NCI-H146 (cell line): ENCODE measurements around the gene UBE2L3.
"Not testable (repeated sequence)": the region's sequence is repeated elsewhere in the genome, so short reads cannot be mapped to it uniquely, and the experiment has no call there.

Source experiments
- DNase-seq: peaks from one replicate; lab custom pipeline; 2025; lab: John Stamatoyannopoulos, UW

UBE2L3 gene

DNA sequence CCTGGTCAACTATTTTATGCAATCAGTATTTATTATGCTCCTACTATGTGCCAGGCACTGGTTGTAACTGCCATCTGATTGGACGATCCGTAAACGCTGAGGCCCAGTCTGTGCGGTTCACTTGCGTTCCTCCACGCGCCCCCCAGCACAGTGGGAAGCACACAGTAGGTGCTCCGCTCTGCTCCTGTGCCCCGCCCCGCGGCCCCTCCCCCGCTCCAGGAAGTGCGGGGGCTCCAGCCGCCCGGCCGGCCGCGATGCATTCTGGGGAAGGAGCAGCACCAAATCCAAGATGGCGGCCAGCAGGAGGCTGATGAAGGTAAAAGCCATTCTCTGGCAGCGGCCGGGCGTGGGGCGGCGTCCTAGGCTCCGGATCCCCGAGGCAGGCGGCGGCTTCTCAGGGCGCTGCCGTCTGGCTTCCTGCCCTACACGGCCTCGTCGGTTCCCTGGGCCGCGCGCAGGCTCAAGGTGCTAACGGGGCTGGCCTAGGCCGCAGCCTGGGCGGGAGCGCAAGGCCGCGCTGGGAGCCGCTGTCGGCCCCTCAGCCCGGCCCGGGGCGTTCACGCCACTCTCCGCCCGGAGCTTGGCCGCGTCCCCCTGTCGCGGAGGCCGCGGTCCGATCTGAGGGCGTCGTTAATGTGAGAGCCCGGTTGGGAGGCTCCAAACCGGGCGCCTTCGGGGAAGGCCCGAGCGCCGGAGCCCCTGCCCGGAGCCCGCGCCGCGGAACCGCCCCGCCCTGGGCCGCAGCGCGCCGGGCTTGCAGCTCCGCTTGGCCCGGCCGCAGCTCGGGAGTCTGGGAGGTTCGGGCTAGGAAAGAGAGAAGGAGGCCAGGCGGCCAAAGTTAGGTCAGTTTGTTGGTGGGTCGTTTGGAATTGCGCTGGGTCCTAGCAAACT is at the start of gene UBE2L3:
Gene UBE2L3 (plus strand): TSS at position 259 of the 891 bp plus-strand sequence. CDS start 31 bp downstream, at position 290.
- peak; percentile 63 for DNase-seq

- DNase-seq: not testable (repeated sequence)
Measured at GRCh38 chr22:21526705-21527500, 40.6 kb upstream of the UBE2L3 start.

GRCh38 chr22:21531525-21531924 is 36.0 kb upstream of the UBE2L3 start:
- not testable (repeated sequence) for DNase-seq

- DNase-seq: not testable (repeated sequence)
Measured at GRCh38 chr22:21532863-21533648, 34.5 kb upstream of the UBE2L3 start.

GRCh38 chr22:21539862-21540261 is 27.7 kb upstream of the UBE2L3 start:
- DNase-seq: not testable (repeated sequence)

DNA sequence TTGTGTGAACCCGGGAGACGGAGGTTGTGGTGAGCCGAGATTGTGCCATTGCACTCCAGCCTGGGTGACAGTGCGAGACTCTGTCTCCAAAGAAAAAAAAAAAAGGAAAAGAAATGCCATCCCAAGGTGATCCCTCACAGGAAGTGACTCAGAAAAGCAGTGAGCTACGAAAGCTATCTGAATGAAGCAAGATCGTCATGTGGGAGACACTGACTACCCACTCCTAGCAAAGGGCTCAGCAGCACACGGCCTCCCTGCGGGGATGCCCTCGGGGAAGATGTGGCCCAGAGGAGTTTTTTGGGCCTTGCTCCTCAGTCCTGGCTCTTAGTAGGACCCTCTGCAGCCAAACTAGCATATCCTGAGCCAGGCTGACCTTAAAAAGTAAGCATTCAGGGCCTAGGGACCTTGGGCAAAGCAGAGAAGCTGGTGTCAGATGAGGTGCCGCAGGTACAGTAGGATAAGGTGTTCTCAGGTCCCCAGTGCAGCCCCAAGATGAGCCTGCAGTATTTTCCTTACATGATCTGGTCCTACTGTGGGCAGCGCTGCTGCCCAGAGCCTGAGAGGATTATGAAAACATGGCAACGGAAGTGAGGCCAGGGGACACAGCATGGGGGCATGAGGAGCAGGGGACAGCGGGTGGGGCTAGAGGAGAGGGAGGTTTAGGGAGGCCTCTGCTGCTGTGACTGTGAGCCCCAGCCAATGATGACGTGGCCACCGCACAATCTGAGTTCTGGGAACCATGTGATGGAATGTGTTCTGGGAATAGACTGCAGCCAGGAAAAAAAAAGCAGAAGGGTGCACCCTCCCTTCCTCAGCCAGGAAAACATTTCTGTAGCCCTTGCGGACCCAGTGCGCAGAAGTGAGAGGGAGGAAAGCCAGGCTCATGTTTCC is 22.8 kb upstream of the UBE2L3 start:
- DNase-seq: not testable (repeated sequence)

DNA sequence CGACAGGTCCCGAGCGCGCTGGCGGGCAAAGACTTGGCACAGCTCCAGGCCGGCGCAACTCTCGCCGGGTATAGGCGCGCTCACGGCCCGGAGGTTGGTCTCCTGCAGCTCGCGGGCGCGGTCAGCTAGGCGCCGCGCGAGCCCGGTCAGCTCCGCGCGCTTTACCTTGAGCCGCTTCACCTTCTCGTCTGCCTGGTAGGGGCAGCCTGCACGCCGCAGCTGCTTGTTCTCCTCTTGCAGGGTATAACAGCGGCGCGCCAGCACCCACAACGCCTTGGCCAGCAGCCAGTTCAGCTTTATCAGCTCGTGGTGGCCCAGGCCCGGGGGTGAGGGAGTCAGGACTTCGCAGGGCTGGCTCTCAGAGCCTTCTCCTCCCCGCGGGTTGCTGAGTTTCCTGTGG is 18.0 kb upstream of the UBE2L3 start:
- not testable (repeated sequence) for DNase-seq

DNA sequence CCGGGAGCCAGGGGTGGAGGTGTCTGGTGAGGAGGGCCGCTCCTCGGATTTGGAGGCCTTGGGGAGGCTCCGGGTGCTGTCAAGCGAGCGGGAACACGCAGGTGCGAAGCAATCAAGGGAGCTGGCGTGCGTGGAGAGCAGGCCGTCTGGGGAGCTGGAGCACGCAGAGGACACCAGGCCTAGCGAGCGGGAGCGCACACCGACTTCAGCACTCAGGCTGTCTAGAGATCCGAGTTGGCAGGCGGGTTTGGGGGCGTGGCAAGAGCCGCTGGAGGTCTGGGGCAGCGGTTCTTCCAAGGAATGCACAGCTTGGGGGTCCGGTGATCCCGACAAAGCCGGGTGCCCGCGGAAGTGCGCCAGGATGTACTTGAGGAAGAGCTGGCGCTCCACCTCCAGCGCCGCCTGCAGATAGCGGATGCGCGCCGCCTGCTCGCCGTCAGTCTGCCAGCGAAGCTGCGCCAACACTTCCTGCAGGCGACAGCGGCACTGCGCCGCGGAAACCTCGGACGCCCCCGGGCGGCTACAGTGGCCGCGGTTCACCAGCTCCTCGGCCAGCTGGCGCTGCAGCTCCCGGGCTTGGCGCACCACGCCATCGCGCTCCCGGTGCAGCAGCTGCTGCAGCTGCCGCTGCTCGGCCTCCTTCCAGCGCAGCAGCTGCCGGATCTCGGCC is 17.4 kb upstream of the UBE2L3 start:
- DNase-seq: not testable (repeated sequence)

DNA sequence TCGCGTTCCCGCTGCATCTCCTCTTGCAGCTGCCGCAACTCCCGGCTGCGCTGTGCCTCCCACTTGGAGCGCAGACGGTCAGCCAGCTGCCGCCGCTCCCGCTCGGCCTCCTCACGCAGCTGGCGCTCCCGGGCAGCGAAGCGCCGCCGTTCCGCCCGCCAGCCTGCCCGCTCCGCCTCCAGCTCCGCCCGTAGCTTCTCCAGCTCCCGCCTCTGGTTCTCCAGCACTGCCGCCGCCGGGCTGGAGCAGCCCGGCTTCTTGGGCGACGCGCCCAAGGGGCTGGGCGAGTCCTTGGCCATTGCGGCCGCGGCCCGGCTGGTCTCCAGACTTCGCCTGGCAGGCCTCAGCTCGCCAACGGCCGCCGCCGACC is 16.9 kb upstream of the UBE2L3 start:
- not testable (repeated sequence) for DNase-seq

DNA sequence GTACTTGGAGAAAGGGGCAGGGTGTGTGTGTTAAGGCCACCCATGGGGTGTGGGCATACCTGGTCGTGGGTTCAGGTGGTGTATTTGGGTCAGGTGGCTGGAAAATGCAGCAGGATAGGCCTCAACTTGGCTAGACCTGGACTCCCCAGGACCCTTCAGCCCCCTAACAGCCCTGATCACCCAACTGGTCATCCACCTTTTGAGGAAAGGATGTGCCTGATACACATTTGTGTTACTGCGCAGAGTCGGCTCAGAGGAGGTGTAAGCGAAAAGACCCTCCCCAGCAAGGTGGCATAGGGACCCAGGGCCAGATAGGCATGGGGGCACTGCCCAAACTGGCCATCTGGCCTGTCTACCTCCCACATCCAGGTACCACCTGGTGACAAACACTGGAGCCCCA is 16.2 kb upstream of the UBE2L3 start, which contains the start of gene RIMBP3C:
Gene RIMBP3C (minus strand): TSS at position 101 of the 400 bp plus-strand sequence. CDS start 485 bp downstream, outside the sequence.
- not testable (repeated sequence) for DNase-seq

DNA sequence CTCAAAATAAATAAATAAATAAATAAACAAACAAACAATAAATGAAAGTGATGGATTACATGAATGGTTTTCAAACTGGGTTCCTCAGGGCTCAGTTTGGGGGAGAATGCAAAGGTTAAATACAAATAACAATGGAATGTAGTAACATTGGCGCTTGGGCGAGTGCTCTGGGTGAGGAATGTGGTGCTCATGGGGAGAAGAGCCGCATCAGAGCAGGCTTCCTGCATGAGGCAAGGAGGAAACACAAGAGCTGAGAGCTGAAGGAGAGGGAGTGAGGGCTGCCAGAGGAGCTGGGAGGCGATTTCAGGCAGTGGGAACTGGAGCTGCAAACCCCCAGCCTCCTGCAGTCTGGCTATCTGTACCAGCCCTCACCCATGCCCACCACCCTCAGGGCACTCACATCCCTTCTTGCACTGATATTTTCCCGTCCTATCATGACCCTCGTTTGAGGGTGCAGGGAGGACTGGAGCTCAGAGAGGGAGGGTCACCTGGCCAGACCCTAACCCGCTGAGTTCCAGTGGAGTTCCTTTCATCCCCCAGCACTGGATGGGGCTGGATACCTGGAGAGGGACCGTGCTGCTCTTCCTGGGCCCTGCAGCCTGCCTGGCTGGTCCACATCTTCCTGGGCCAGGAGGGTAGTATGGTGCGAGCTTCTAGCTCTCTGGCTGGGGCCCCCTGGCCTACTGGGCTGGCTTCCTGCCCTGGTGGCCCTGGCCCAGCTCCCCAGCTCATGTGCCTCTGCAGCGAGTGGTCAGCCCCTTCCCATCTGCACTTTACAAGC is 8.0 kb upstream of the UBE2L3 start:
- not testable (repeated sequence) for DNase-seq

DNA sequence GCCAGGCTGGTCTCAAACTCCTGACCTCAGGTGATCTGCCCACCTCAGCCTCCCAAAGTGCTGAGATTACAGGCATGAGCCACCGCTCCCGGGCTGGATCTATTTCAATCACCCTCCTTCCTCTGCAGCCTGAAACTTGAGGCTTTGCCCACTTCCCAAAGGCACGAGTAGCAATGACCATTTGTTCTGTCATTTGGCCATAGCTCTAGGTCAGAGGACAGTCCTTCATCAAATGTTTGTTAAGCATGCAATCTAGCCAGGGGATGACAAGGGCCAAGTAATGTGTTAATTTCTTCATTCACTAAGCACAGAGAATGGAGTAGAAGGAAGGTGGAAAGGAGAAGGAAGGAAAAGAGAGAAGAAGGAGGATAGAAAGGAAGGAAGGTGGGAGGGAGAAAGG is 6.9 kb upstream of the UBE2L3 start:
- DNase-seq: not testable (repeated sequence)

DNA sequence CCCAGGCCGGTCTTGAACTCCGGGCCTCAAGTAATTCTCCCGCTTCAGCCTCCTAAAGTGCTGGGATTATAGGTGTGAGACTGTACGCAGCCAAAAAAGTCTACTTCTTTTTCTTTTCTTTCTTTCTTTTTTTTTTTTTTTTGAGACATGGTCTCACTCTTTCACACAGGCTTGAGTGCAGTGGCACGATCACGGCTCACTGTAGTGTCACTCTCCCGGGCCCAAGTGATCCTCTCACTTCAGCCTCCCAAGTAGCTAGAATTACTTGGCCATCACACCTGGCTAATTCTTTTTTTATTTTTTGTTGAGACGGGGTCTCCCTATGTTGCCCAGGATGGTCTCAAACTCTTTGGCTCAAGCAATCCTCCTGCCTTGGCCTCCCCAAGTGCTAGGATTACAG is 3.6 kb upstream of the UBE2L3 start:
- no peak for DNase-seq

DNA sequence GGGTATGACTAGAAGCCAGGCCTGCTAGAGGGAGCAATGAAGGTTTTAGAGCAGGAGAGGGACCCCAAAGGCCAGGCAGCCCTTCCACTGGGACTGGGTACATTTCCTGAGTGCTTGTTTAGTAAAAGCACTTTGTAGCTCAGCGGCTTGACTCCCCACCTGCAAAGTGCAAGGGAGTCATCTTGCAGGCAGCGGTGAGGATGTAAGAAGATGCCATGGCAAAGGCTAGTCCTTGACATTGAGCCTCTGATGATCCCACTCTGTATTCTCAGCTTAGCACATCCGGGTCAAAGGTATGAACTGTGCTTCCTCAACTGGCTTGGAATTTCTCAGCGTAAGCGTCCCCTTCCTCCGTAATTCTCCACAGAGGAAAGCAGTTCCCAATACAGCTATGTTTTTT is 3.1 kb upstream of the UBE2L3 start:
- no peak for DNase-seq

DNA sequence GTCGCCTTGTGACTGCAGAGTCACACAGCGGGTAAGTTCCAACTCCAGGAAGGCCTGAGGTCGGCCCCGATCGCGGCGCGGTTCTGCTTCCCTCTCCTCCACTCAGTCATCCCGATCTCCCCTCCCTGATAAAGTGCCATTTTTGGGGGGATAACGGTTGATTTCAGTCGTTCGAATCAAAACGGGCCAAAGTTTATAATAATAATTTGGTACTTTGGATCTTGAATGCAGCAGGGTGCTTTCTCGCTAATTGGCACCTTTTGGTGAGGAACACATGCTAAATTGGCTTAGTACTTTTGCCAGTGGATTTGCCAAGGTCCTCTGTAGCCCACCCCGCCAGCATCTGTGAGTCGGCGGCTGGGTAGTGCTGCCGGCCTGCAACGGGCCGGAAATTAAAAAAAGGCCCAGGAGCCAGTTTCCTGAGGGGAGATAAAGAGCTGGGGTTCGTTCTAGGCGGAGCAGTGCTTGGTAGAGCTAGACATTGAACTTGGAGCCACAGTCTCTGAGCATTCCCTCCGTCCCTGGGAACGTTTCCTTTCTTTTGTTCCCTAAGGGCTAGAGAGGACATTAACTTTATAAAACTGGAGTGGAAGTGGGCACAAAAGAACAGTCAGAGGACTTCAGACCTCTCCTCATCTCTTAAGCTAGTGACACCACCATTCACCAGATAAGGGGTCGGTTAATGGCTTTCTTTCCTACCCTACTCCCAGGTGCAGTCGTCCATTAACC is 997 bp downstream of the UBE2L3 start:
- no peak for DNase-seq

GRCh38 chr22:21569076-21569427 is 1.5 kb downstream of the UBE2L3 start:
- not testable (repeated sequence) for DNase-seq

- no peak for DNase-seq
Measured at GRCh38 chr22:21569459-21570170, 2.1 kb downstream of the UBE2L3 start.

DNA sequence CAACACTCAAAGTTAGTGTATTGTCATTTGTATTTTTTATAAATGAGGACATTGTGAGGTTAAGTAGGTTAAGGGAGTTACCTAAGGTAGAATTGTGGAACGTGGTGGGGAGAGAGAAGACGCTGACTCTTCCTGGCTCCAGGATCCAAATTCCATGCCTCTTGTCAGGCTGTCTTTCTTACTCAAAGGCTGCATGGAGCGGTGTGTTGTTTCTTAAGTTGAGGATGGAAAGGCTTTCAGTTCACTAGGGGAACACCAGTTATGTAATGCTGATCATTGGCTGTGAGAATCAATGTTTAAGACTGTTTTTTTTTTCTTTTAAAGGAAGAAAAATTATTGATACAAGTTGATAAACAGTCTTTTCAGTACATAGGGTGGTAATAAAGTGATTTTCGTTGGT is 2.9 kb downstream of the UBE2L3 start:
- DNase-seq: no peak
